Measurements from ENCODE around the gene CAMK2D.

The CAMK2D gene

GRCh38 chr4:113524505-113525186 is 236.9 kb downstream of the CAMK2D start:
- no peak for DNase-seq (ENCODE audit: low read depth)
- TF ChIP-seq CTCF (conservative IDR thresholded peaks at IDR 0.05; ENCODE audit: low read depth, low read length): no peak

GRCh38 chr4:113524096-113524495 is 237.4 kb downstream of the CAMK2D start:
- DNase-seq (ENCODE audit: low read depth): no peak
- no peak overlapping the region for H3K4me3 ChIP-seq (ENCODE audit: low read length)
- TF ChIP-seq CTCF (conservative IDR thresholded peaks at IDR 0.05; ENCODE audit: low read depth, low read length): no peak

More at GRCh38 chr4:113524505-113525186, 236.9 kb downstream of the CAMK2D start:
- H3K4me3 ChIP-seq (ENCODE audit: low read length): no peak overlapping the region

- TF ChIP-seq CTCF (conservative IDR thresholded peaks at IDR 0.05; ENCODE audit: low read depth, low read length): no peak
- DNase-seq (ENCODE audit: low read depth): no peak
- H3K4me3 ChIP-seq (ENCODE audit: low read length): no peak overlapping the region
These were observed 239.1 kb downstream of the CAMK2D start for GRCh38 chr4:113522433-113522832.

- no peak overlapping the region for H3K4me3 ChIP-seq (ENCODE audit: low read length)
- DNase-seq (ENCODE audit: low read depth): no peak
- no peak for TF ChIP-seq CTCF (conservative IDR thresholded peaks at IDR 0.05; ENCODE audit: low read depth, low read length)
These were observed 248.2 kb downstream of the CAMK2D start for GRCh38 chr4:113513382-113513781.

- TF ChIP-seq CTCF (conservative IDR thresholded peaks at IDR 0.05; ENCODE audit: low read depth, low read length): no peak
- no peak overlapping the region for H3K4me3 ChIP-seq (ENCODE audit: low read length)
- DNase-seq (ENCODE audit: low read depth): no peak
These were observed 248.7 kb downstream of the CAMK2D start for GRCh38 chr4:113512880-113513279.

GRCh38 chr4:113511944-113512343 is 249.6 kb downstream of the CAMK2D start:
- no peak overlapping the region for H3K4me3 ChIP-seq (ENCODE audit: low read length)
- no peak for DNase-seq (ENCODE audit: low read depth)
- TF ChIP-seq CTCF (conservative IDR thresholded peaks at IDR 0.05; ENCODE audit: low read depth, low read length): no peak

GRCh38 chr4:113509851-113510250 is 251.7 kb downstream of the CAMK2D start:
- H3K4me3 ChIP-seq (ENCODE audit: low read length): no peak overlapping the region
- no peak for DNase-seq (ENCODE audit: low read depth)
- no peak for TF ChIP-seq CTCF (conservative IDR thresholded peaks at IDR 0.05; ENCODE audit: low read depth, low read length)
